Central memory CD8-positive, alpha-beta T cell (primary cell): Measurements from ENCODE around the gene GFI1B.

Experiments
- ATAC-seq: fragments of 150-1000 bp; cut with Tn5 transposase; replicated peaks from 2 replicates; pipeline ENCODE4 v1.10.0; 2022; ENCODE audit warnings: mild to moderate bottlenecking, moderate FRiP score, moderate number of reproducible peaks; ENCODE audit not compliant: poor library complexity, severe bottlenecking; ENCODE audit errors: extremely low read depth
- DNase-seq, 2 donors: peaks; one replicate each; pipeline ENCODE4 v3.0.0; 2021; ENCODE audit warnings: low spot score in 2 of 2
- H3K27ac Mint-ChIP-seq: one replicate; pipeline ENCODE4 v1.8.0; 2022; ENCODE audit warnings: low read depth, mild to moderate bottlenecking, moderate library complexity, mixed read lengths
- H3K27me3 Mint-ChIP-seq: one replicate; pipeline ENCODE4 v1.8.0; 2022; ENCODE audit warnings: mixed read lengths
- H3K36me3 Mint-ChIP-seq: one replicate; pipeline ENCODE4 v1.8.0; 2022; ENCODE audit warnings: mild to moderate bottlenecking, moderate library complexity, mixed read lengths; ENCODE audit not compliant: insufficient read depth
- H3K4me1 Mint-ChIP-seq: one replicate; pipeline ENCODE4 v1.8.0; 2022; ENCODE audit warnings: mixed read lengths
- H3K4me3 Mint-ChIP-seq: one replicate; pipeline ENCODE4 v1.8.0; 2022; ENCODE audit warnings: mild to moderate bottlenecking, moderate library complexity, mixed read lengths
- H3K9me3 Mint-ChIP-seq: one replicate; pipeline ENCODE4 v1.8.0; 2022; ENCODE audit warnings: mixed read lengths

The GFI1B gene

DNA sequence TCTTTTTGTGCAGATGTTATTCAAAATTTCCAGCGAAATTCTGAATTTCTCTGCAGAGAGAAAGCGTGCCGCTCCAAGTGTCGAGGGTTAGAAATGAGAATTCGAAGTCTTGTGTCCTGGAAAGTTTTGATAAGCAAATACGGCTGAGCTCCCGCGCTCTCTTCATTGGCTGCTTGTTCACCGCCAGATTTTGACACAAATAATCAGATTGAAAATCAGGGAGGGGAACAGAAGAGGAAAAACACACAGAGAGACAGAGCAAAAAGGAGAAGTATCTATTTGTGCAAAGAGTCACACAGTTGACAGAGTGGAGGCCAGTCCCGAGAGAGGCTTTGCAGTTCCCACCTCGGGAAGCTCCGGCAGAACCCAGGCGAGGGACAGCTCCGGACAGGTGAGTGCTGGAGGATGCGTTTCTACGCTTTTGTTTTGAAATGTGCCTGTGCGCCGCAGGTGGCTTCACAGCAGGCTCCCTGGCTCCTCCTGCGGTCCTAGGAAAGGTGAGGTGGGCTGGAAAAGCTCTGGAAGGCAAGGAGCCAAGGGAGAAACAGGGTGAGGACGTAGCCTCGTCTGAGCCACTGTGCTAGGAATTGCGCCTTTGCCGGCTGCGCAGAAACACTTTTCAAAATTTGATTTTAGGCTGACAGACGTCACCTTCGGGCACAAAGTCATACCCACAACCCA lies at the start of gene GFI1B:
GFI1B (plus strand) TSS at position 244 of the 681 bp plus-strand sequence. CDS start 7,985 bp downstream, outside the sequence.
- peaks cover 13% of the 10 kb centered on the region for H3K4me1 Mint-ChIP-seq
- ATAC-seq (no peak), DNase-seq (no peak)
- peaks cover 86% of the 10 kb centered on the region for H3K27me3 Mint-ChIP-seq
- H3K27ac Mint-ChIP-seq: no peak within 1 kb of the TSS
- H3K36me3 Mint-ChIP-seq: no peaks in the 10 kb centered on the region
- peak within 1 kb of the TSS; percentile 62 for H3K4me3 Mint-ChIP-seq
- no peaks in the 10 kb centered on the region for H3K9me3 Mint-ChIP-seq

GRCh38 chr9:132931178-132931735 lies 47.2 kb upstream of the GFI1B start:
- DNase-seq (no peak), ATAC-seq (no peak)
- H3K4me3 Mint-ChIP-seq: no peak overlapping the region
- no peaks in the 10 kb centered on the region for H3K9me3 Mint-ChIP-seq
- peaks cover 25% of the 10 kb centered on the region for H3K4me1 Mint-ChIP-seq
- no peaks in the 10 kb centered on the region for H3K27me3 Mint-ChIP-seq
- H3K36me3 Mint-ChIP-seq: peaks cover 30% of the 10 kb centered on the region
- H3K27ac Mint-ChIP-seq: no peak overlapping the region

DNA sequence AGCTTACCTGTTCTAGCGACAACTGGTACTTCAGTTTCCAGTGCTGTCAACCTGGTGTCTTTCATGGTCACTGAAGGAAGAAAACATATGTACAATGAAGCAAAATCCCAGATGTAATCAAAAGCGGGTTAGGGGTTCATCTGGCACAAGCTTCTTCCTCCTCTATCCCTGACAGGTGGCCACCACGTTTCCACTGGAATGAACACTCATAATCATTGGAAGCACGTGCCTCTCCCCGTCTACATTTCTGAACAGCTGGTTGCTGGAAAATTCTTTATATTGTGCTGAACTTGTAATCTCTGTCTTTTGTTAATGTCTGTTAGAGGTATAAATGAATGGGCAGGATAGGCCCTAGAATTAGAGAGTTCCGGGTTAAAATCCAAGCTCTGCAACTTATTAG lies 43.5 kb upstream of the GFI1B start:
- H3K27ac Mint-ChIP-seq: no peak overlapping the region
- peaks cover 25% of the 10 kb centered on the region for H3K4me1 Mint-ChIP-seq
- no peaks in the 10 kb centered on the region for H3K9me3 Mint-ChIP-seq
- H3K4me3 Mint-ChIP-seq: no peak overlapping the region
- H3K27me3 Mint-ChIP-seq: no peaks in the 10 kb centered on the region
- ATAC-seq (no peak), DNase-seq (no peak)
- H3K36me3 Mint-ChIP-seq: peaks cover 13% of the 10 kb centered on the region

DNA sequence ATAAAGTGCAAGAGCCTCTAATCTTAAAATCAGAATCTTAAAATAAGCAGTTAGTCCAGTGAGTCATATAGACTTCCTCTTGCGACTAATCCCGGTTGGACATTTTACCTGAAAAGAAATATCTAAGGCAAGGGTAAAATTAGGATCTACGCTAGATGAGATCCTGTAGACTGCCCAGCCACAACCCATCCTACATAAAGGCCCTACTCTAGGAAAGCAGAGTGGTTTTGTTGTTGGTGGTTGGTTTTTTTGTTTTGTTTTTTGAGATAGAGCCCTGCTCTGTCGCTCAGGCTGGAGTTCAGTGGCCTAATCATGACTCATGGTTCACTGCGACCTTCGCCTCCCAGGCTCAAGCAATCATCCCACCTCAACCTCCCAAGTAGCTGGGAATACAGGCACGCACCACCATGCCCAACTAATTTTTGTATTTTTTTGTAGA lies 41.0 kb upstream of the GFI1B start:
- Mint-ChIP-seq H3K36me3 (peaks cover 11% of the 10 kb centered on the region), H3K27ac (no peak overlapping the region), H3K27me3 (no peaks in the 10 kb centered on the region), H3K4me3 (no peak overlapping the region), H3K9me3 (no peaks in the 10 kb centered on the region), H3K4me1 (peaks cover 19% of the 10 kb centered on the region)
- DNase-seq (no peak), ATAC-seq (no peak)

DNA sequence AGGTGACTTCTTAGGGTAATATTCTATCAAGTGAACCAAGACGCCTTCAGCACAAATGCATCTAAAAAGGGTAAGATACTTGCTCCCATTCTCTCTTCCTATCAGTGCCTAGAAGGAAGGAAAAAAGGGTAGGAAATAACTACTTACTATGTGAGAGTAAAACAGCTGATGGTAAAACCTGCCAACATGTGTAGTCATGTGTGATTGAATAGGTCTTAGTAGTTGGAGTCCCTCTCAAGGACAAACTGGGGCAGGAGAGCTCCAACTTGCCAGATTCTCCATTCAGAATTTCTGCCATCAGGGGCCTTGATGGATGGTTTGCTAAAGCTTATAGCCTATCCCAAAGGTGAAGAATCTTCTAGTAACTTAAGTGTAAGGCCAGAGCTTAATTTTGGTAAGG lies 39.3 kb upstream of the GFI1B start:
- ATAC-seq: no peak
- no peaks in the 10 kb centered on the region for H3K27me3 Mint-ChIP-seq

GRCh38 chr9:132942541-132943182 lies 35.8 kb upstream of the GFI1B start:
- Mint-ChIP-seq H3K4me3 (peak overlapping the region; percentile 94), H3K27me3 (no peaks in the 10 kb centered on the region), H3K27ac (peak overlapping the region; percentile 99), H3K36me3 (peaks cover 14% of the 10 kb centered on the region), H3K9me3 (no peaks in the 10 kb centered on the region), H3K4me1 (peaks cover 24% of the 10 kb centered on the region)
- ATAC-seq (no peak), DNase-seq (no peak)

More for the DNA sequence above, 39.3 kb upstream of the GFI1B start:
- no peak overlapping the region for H3K27ac Mint-ChIP-seq
- H3K9me3 Mint-ChIP-seq: no peaks in the 10 kb centered on the region
- peaks cover 8% of the 10 kb centered on the region for H3K36me3 Mint-ChIP-seq
- no peak for DNase-seq
- H3K4me1 Mint-ChIP-seq: peaks cover 25% of the 10 kb centered on the region
- no peak overlapping the region for H3K4me3 Mint-ChIP-seq

DNA sequence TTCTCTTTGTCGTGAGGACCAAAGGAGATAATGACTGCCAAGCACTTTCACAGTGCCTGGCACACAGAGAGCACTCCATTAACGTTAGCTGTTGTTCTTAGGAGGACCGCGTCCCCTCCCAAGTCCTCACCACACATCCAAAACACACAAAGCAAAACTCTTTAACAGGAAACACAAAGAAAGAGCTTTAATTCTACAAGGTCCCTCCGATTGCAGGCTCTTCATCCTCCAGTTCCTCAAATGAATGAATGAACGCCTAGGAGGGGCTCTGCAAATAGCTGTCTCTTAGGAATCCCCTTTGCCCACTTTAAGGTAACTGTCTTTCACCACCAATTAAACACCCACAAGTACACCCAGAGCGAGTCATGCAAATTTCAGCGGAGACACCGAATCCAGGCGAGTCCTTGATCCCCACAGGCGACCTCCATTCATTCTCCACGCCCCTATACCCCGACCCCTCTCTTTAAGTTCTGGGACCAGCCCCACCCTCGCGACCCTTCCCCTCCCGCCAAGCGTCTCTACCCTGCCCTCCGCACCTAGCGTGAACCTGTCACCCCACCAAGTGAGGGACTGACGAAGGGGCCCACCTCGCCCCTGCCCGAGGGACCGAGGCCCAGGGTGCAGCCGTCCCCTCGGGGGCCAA lies 34.7 kb upstream of the GFI1B start:
- Mint-ChIP-seq H3K36me3 (peaks cover 14% of the 10 kb centered on the region), H3K4me3 (peak overlapping the region; percentile 94), H3K27me3 (no peaks in the 10 kb centered on the region), H3K4me1 (peaks cover 24% of the 10 kb centered on the region), H3K9me3 (no peaks in the 10 kb centered on the region), H3K27ac (peak overlapping the region; percentile 99)
- DNase-seq (no peak), ATAC-seq (no peak)

DNA sequence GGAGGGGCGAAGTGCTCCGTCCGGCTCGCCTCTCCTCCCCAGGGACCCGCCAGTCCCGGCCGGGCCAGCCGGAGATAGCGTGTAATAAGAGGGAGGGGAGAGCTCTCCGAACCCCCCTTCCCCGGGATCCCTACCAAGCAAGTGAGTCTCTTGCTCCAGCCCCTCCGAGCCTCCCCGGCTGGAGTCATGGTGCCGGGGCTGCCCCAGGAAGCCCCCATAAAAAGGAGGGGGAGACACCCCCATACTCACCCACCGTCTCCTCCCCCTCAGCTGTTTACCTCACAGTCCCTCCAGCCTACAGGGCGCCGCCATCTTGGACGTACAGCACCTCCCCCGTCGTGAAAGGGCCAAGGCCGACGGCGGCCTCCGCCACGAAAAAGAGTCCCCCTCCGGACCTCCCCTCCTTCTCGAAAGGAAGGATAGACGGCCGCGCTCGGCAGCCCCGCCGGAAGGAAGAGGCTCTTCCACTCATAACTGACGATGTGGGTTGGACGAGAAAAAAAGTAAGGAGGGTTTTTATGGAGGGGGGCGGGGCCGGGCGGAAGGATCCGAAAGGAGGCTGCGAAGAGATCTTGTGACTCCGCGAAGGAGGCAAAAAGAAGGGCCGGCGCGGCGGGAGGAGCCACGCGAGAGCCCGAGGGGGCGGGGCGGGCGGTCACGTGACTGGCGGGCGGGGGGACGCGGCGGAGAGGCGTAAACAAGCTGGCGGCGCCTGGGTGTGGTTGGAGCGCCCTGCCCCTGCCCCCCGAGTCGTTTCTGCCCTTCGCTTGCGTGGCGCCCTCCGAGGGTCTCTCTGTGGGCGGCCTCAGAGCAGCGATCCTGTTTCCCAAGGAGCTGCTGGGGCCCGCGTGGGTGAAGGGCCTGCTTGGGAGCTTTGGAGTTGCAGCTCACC lies 34.0 kb upstream of the GFI1B start, which contains the start of gene TSC1:
TSC1 (minus strand) TSS at position 323 of the 892 bp plus-strand sequence. CDS start 15,744 bp downstream, outside the sequence.
- peaks cover 14% of the 10 kb centered on the region for H3K36me3 Mint-ChIP-seq
- H3K4me3 Mint-ChIP-seq: peak within 1 kb of the TSS; percentile 94
- H3K9me3 Mint-ChIP-seq: no peaks in the 10 kb centered on the region
- peak within 1 kb of the TSS; percentile 99 for H3K27ac Mint-ChIP-seq
- no peaks in the 10 kb centered on the region for H3K27me3 Mint-ChIP-seq
- DNase-seq (peak; percentile 94 to 96), ATAC-seq (peak; percentile 88)
- H3K4me1 Mint-ChIP-seq: peaks cover 24% of the 10 kb centered on the region

DNA sequence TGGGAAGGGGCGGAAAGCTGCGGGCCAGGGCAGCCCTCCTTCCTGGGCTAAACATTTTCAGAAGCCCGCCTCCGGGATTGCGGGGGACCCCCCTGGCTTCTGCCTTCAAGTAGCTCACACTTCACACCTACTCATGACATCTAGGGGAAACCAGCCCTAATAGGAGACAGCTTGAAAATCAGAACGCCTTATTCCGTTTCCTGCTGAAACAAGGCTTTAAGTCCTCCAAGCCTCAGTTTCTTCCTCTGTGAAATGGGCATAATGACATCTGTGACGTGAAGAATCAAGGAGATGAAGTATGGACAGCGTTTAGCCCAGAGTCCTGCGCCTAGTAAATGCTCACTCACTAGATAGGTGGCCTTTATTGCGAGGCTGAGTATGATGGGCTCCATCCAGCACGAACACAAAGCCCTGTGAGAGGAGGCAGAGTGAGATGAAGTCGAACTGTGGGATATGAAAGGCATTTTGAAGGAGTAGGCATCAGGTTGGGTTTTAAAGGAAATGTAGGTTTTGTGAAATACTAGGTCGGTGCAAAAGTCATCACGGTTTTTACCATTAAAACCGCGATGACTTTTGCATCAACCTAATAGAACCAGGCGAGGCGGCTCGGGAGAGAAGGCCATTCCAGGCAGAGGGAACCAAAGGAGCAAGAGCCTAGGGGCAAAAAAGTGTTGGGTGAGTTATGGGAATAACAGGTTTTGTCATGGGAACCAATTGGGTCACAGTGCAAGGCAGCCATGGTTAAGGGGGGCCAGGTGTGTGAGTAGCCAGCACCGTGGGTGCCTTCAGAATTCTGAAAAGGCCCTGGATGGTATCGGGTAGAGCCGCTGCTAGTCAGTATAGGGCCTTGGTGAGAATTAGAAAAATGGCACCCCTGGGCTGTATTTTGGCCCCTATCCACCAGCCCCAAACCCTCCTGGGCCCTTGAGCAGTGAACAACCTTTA lies 33.0 kb upstream of the GFI1B start:
- no peaks in the 10 kb centered on the region for H3K27me3 Mint-ChIP-seq
- peak; percentile 48 for ATAC-seq
- peak overlapping the region; percentile 99 for H3K27ac Mint-ChIP-seq
- peak overlapping the region; percentile 94 for H3K4me3 Mint-ChIP-seq
- no peak for DNase-seq
- peaks cover 24% of the 10 kb centered on the region for H3K4me1 Mint-ChIP-seq
- no peaks in the 10 kb centered on the region for H3K9me3 Mint-ChIP-seq
- H3K36me3 Mint-ChIP-seq: peaks cover 14% of the 10 kb centered on the region

DNA sequence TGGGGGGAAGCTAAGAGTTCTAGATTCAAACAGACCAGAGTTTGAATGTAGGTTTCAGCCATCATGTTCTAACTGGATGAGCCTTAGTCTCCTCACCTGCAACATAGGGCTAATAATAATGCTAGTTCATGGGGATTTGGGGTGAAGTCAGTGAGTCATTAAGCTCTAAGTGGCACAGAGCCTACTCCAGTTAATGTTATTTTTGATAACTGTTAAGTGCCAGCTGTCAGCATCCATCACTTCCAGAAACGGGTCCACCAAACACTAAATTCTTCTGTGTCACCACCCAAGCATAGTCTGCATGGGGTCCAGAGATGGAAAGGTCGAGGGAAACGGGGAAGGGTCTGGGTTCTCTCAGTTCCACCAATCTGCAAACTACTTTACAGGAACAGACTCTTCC lies 32.3 kb upstream of the GFI1B start:
- Mint-ChIP-seq H3K27me3 (no peaks in the 10 kb centered on the region), H3K4me3 (no peak overlapping the region), H3K4me1 (peaks cover 24% of the 10 kb centered on the region), H3K36me3 (peaks cover 14% of the 10 kb centered on the region), H3K9me3 (no peaks in the 10 kb centered on the region), H3K27ac (no peak overlapping the region)
- no peak for DNase-seq
- no peak for ATAC-seq

DNA sequence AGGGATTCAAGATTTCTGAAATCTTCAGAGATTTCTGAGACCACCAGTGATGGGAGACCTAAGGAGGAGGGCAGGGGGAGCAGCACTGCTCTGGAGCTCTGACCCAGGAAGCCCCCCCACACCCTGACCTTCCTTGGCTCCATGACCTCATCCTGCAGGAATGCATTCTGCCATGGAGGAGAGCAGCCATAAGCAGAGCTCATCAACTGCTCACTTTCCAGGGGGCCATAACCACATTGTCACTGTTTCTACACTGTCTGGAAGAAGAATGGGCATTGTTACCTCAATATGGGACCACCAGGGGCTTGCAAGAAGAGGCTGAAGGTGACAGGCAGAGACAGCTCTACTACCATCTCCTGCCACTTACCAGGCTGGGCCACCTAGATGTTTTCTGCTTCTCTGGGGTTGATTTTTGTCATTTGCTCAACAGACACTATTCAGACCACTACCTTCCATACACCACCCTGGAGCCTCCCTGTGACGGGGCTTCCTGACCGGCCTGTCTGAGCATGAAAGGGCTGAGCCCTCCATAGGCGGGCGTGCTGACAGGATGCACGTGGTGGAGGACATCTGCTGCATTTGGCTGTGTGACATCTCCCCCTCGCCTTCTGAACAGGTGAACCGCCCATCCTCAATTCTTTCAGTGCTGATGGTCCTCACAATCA lies 31.7 kb upstream of the GFI1B start:
- H3K36me3 Mint-ChIP-seq: peaks cover 14% of the 10 kb centered on the region
- H3K4me3 Mint-ChIP-seq: no peak overlapping the region
- no peaks in the 10 kb centered on the region for H3K27me3 Mint-ChIP-seq
- no peaks in the 10 kb centered on the region for H3K9me3 Mint-ChIP-seq
- peak overlapping the region; percentile 58 for H3K27ac Mint-ChIP-seq
- no peak for DNase-seq
- no peak for ATAC-seq
- H3K4me1 Mint-ChIP-seq: peaks cover 24% of the 10 kb centered on the region
